ENCODE measurements around the gene EFHC1. TPM values are rescaled to one million over a fixed set of nuclear protein-coding genes. Genes with fewer than 3 reads are reported as not detected.

Gene EFHC1
- total and polyA plus RNA-seq, 2 experiments from 2014 or later, result 24.3 to 28.0 TPM

DNA sequence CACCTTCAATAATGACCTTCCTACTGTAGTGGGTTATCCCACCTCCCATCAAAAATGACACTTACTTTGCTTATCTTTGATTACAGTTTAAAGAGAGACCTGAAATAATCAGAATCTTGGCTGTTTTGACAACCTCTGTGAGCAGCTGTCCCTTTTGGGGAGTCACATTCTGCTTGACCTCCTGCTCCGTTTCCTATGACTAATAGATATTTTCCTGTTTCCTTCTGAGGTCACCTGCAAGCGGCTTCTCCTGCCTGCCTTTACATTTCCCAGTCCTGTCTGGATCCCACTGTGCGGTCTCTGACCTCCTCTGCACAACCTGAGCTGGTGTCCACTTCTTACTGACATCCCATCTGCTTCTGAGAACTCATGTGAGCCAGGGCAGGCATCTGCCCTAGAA is 102.5 kb downstream of the EFHC1 start:
- peaks cover 13% of the 10 kb centered on the region; the same call in 2 of the 3 replicates for H3K36me3 Mint-ChIP-seq (ENCODE audit: low read depth)
- TF ChIP-seq, protein P1, sequence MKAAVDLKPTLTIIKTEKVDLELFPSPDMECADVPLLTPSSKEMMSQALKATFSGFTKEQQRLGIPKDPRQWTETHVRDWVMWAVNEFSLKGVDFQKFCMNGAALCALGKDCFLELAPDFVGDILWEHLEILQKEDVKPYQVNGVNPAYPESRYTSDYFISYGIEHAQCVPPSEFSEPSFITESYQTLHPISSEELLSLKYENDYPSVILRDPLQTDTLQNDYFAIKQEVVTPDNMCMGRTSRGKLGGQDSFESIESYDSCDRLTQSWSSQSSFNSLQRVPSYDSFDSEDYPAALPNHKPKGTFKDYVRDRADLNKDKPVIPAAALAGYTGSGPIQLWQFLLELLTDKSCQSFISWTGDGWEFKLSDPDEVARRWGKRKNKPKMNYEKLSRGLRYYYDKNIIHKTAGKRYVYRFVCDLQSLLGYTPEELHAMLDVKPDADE (IDR thresholded peaks at IDR 0.05), result no peak
- TF ChIP-seq EZH2phosphoT487 (IDR thresholded peaks at IDR 0.05; ENCODE audit: unreplicated experiment), result no peak
- TF ChIP-seq, protein P2, sequence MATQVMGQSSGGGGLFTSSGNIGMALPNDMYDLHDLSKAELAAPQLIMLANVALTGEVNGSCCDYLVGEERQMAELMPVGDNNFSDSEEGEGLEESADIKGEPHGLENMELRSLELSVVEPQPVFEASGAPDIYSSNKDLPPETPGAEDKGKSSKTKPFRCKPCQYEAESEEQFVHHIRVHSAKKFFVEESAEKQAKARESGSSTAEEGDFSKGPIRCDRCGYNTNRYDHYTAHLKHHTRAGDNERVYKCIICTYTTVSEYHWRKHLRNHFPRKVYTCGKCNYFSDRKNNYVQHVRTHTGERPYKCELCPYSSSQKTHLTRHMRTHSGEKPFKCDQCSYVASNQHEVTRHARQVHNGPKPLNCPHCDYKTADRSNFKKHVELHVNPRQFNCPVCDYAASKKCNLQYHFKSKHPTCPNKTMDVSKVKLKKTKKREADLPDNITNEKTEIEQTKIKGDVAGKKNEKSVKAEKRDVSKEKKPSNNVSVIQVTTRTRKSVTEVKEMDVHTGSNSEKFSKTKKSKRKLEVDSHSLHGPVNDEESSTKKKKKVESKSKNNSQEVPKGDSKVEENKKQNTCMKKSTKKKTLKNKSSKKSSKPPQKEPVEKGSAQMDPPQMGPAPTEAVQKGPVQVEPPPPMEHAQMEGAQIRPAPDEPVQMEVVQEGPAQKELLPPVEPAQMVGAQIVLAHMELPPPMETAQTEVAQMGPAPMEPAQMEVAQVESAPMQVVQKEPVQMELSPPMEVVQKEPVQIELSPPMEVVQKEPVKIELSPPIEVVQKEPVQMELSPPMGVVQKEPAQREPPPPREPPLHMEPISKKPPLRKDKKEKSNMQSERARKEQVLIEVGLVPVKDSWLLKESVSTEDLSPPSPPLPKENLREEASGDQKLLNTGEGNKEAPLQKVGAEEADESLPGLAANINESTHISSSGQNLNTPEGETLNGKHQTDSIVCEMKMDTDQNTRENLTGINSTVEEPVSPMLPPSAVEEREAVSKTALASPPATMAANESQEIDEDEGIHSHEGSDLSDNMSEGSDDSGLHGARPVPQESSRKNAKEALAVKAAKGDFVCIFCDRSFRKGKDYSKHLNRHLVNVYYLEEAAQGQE (IDR thresholded peaks at IDR 0.05; ENCODE audit: unreplicated experiment), result no peak
- no peak for TF ChIP-seq EZH2 (IDR thresholded peaks at IDR 0.05; ENCODE audit: low read depth, unreplicated experiment)
- no peak for TF ChIP-seq ZNF331 (CRISPR knock-in tag; IDR thresholded peaks at IDR 0.05; ENCODE audit: low read depth)
- TF ChIP-seq POLR2AphosphoS5 (IDR thresholded peaks at IDR 0.05; ENCODE audit: low read depth), result no peak
- TF ChIP-seq, protein P3, sequence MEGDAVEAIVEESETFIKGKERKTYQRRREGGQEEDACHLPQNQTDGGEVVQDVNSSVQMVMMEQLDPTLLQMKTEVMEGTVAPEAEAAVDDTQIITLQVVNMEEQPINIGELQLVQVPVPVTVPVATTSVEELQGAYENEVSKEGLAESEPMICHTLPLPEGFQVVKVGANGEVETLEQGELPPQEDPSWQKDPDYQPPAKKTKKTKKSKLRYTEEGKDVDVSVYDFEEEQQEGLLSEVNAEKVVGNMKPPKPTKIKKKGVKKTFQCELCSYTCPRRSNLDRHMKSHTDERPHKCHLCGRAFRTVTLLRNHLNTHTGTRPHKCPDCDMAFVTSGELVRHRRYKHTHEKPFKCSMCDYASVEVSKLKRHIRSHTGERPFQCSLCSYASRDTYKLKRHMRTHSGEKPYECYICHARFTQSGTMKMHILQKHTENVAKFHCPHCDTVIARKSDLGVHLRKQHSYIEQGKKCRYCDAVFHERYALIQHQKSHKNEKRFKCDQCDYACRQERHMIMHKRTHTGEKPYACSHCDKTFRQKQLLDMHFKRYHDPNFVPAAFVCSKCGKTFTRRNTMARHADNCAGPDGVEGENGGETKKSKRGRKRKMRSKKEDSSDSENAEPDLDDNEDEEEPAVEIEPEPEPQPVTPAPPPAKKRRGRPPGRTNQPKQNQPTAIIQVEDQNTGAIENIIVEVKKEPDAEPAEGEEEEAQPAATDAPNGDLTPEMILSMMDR (conservative IDR thresholded peaks at IDR 0.05; ENCODE audit: low read depth in 2 of 2), result no peak
- no peak for TF ChIP-seq NANOG (IDR thresholded peaks at IDR 0.05; ENCODE audit: borderline replicate concordance)
- TF ChIP-seq CREB1 (CRISPR knock-in tag; IDR thresholded peaks at IDR 0.05; ENCODE audit: low read depth), result no peak
- TF ChIP-seq JUNB (IDR thresholded peaks at IDR 0.05; ENCODE audit: unreplicated experiment), result no peak
- TF ChIP-seq, protein P4, sequence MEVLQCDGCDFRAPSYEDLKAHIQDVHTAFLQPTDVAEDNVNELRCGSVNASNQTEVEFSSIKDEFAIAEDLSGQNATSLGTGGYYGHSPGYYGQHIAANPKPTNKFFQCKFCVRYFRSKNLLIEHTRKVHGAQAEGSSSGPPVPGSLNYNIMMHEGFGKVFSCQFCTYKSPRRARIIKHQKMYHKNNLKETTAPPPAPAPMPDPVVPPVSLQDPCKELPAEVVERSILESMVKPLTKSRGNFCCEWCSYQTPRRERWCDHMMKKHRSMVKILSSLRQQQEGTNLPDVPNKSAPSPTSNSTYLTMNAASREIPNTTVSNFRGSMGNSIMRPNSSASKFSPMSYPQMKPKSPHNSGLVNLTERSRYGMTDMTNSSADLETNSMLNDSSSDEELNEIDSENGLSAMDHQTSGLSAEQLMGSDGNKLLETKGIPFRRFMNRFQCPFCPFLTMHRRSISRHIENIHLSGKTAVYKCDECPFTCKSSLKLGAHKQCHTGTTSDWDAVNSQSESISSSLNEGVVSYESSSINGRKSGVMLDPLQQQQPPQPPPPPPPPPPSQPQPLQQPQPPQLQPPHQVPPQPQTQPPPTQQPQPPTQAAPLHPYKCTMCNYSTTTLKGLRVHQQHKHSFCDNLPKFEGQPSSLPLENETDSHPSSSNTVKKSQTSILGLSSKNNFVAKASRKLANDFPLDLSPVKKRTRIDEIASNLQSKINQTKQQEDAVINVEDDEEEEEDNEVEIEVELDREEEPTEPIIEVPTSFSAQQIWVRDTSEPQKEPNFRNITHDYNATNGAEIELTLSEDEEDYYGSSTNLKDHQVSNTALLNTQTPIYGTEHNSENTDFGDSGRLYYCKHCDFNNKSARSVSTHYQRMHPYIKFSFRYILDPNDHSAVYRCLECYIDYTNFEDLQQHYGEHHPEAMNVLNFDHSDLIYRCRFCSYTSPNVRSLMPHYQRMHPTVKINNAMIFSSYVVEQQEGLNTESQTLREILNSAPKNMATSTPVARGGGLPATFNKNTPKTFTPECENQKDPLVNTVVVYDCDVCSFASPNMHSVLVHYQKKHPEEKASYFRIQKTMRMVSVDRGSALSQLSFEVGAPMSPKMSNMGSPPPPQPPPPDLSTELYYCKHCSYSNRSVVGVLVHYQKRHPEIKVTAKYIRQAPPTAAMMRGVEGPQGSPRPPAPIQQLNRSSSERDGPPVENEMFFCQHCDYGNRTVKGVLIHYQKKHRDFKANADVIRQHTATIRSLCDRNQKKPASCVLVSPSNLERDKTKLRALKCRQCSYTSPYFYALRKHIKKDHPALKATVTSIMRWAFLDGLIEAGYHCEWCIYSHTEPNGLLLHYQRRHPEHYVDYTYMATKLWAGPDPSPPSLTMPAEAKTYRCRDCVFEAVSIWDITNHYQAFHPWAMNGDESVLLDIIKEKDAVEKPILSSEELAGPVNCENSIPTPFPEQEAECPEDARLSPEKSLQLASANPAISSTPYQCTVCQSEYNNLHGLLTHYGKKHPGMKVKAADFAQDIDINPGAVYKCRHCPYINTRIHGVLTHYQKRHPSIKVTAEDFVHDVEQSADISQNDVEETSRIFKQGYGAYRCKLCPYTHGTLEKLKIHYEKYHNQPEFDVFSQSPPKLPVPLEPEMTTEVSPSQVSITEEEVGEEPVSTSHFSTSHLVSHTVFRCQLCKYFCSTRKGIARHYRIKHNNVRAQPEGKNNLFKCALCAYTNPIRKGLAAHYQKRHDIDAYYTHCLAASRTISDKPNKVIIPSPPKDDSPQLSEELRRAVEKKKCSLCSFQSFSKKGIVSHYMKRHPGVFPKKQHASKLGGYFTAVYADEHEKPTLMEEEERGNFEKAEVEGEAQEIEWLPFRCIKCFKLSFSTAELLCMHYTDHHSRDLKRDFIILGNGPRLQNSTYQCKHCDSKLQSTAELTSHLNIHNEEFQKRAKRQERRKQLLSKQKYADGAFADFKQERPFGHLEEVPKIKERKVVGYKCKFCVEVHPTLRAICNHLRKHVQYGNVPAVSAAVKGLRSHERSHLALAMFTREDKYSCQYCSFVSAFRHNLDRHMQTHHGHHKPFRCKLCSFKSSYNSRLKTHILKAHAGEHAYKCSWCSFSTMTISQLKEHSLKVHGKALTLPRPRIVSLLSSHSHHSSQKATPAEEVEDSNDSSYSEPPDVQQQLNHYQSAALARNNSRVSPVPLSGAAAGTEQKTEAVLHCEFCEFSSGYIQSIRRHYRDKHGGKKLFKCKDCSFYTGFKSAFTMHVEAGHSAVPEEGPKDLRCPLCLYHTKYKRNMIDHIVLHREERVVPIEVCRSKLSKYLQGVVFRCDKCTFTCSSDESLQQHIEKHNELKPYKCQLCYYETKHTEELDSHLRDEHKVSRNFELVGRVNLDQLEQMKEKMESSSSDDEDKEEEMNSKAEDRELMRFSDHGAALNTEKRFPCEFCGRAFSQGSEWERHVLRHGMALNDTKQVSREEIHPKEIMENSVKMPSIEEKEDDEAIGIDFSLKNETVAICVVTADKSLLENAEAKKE (CRISPR knock-in tag; IDR thresholded peaks at IDR 0.05), result no peak
- no peak for TF ChIP-seq ZNF114 (CRISPR knock-in tag; IDR thresholded peaks at IDR 0.05)
- no peak for TF ChIP-seq STAT1 (IDR thresholded peaks at IDR 0.05; ENCODE audit: unreplicated experiment)
- peaks cover 7% of the 10 kb centered on the region for H3K4me1 ChIP-seq (ENCODE audit: insufficient read depth)
- H3K27ac Mint-ChIP-seq, result peak overlapping the region; percentile 46; the same call in 1 of the 2 replicates
- no peak overlapping the region for H3K27ac ChIP-seq (ENCODE audit: low read depth)
- H3K4me1 Mint-ChIP-seq, result peaks cover 32% of the 10 kb centered on the region
- no peak overlapping the region for H3K4me3 ChIP-seq
- peaks cover 5% of the 10 kb centered on the region for H3K27me3 Mint-ChIP-seq (ENCODE audit: insufficient read depth, low read depth, poor library complexity)
- H3F3A ChIP-seq (replicated peaks; ENCODE audit: low read depth), result no peaks in the 10 kb centered on the region
- no peaks in the 10 kb centered on the region; the same call in 1 of the 2 replicates for H4K20me1 ChIP-seq (replicated peaks; ENCODE audit: insufficient read depth)
- H3K36me3 ChIP-seq (ENCODE audit: insufficient read depth), result no peaks in the 10 kb centered on the region; the same call in 1 of the 2 replicates
- H3K27me3 ChIP-seq (ENCODE audit: insufficient read depth), result no peaks in the 10 kb centered on the region
- DNase-seq (ENCODE audit: low spot score), result no peak
- H3K9me3 Mint-ChIP-seq, result no peaks in the 10 kb centered on the region
- H2AFZ ChIP-seq, result no peak overlapping the region
- H3K79me2 ChIP-seq (replicated peaks; ENCODE audit: insufficient read depth), result peaks cover 2% of the 10 kb centered on the region; the same call in 1 of the 2 replicates
- H3K9me2 ChIP-seq (ENCODE audit: insufficient read depth), result no peaks in the 10 kb centered on the region
- ATAC-seq, result no peak
- H3K4me3 Mint-ChIP-seq, result no peak overlapping the region
- H3K4me2 ChIP-seq, result no peak overlapping the region

Data from GM23338 (cell line).